ENCODE data around the gene SH3GL1. TPM values are rescaled to one million over a fixed set of nuclear protein-coding genes. Genes with fewer than 3 reads are reported as not detected.
A peak's percentile ranks its signal among the peaks of the same experiment; 100 is the strongest.

SH3GL1 gene
- total and polyA plus RNA-seq, 9 of the 15 experiments (the other 6 are each of a cell fraction or from before 2014, with no cell fraction given) = 1.7 to 75.3 (median 25.7) TPM

DNA sequence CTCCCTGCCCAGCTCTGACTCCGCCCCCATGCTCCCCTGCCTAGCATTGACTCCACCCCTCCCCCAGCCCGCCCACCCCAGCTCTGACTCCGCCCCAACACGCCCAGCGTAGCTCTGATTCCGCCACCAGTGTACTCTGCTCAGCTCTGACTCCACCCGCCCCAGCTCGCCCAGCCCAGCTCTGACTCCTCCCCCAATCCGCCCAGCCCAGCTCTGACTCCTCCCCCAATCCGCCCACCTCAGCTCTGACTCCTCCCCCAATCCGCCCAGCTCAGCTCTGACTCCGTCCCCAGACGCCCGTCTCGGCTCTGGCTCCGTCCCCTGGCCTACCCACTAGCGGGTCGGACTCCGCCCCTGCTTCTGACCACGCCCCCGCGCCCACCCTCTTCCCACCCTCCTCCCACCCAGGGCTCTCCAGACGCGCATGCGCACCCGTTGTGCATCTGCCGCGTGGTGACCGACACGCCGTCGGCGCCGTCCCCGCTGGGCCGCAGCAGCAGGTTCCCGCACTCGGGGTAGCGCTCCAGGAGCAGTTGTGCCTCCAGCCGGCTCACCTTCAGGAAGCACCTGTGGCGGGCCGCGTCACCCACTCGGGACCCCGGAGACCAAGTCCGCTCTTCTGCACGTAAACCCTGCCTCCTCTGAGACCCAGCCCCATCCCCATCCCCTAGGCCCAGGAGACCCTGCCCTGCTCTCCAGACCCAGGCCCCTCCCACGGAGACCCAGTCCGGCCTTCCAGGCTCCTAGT is 71.9 kb downstream of the SH3GL1 start (continued):
- TF ChIP-seq, protein P1, sequence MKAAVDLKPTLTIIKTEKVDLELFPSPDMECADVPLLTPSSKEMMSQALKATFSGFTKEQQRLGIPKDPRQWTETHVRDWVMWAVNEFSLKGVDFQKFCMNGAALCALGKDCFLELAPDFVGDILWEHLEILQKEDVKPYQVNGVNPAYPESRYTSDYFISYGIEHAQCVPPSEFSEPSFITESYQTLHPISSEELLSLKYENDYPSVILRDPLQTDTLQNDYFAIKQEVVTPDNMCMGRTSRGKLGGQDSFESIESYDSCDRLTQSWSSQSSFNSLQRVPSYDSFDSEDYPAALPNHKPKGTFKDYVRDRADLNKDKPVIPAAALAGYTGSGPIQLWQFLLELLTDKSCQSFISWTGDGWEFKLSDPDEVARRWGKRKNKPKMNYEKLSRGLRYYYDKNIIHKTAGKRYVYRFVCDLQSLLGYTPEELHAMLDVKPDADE (conservative IDR thresholded peaks at IDR 0.05; ENCODE audit: control insufficient read depth, low read depth, low read length) = peak; percentile 43; the same call in 1 of the 2 replicates
- TF ChIP-seq MBD2 (IDR thresholded peaks at IDR 0.05; ENCODE audit: borderline replicate concordance, low read depth) = peak; percentile 100
- TF ChIP-seq ZKSCAN1 (IDR thresholded peaks at IDR 0.05; ENCODE audit: low read depth, low read length) = peak; percentile 41; the same call in 1 of the 2 replicates
- peak; percentile 77; the same call in 1 of the 2 replicates for TF ChIP-seq NCOA1 (IDR thresholded peaks at IDR 0.05; ENCODE audit: low read depth)
- no peak for TF ChIP-seq YBX1 (IDR thresholded peaks at IDR 0.05)
- TF ChIP-seq ZNF12 (CRISPR knock-in tag; IDR thresholded peaks at IDR 0.05) = peak; percentile 62; the same call in 1 of the 2 replicates
- TF ChIP-seq NR4A1 (CRISPR knock-in tag; IDR thresholded peaks at IDR 0.05) = peak; percentile 70; the same call in 1 of the 2 replicates
- TF ChIP-seq NR4A1 (tag; IDR thresholded peaks at IDR 0.05) = no peak
- TF ChIP-seq, protein P2, sequence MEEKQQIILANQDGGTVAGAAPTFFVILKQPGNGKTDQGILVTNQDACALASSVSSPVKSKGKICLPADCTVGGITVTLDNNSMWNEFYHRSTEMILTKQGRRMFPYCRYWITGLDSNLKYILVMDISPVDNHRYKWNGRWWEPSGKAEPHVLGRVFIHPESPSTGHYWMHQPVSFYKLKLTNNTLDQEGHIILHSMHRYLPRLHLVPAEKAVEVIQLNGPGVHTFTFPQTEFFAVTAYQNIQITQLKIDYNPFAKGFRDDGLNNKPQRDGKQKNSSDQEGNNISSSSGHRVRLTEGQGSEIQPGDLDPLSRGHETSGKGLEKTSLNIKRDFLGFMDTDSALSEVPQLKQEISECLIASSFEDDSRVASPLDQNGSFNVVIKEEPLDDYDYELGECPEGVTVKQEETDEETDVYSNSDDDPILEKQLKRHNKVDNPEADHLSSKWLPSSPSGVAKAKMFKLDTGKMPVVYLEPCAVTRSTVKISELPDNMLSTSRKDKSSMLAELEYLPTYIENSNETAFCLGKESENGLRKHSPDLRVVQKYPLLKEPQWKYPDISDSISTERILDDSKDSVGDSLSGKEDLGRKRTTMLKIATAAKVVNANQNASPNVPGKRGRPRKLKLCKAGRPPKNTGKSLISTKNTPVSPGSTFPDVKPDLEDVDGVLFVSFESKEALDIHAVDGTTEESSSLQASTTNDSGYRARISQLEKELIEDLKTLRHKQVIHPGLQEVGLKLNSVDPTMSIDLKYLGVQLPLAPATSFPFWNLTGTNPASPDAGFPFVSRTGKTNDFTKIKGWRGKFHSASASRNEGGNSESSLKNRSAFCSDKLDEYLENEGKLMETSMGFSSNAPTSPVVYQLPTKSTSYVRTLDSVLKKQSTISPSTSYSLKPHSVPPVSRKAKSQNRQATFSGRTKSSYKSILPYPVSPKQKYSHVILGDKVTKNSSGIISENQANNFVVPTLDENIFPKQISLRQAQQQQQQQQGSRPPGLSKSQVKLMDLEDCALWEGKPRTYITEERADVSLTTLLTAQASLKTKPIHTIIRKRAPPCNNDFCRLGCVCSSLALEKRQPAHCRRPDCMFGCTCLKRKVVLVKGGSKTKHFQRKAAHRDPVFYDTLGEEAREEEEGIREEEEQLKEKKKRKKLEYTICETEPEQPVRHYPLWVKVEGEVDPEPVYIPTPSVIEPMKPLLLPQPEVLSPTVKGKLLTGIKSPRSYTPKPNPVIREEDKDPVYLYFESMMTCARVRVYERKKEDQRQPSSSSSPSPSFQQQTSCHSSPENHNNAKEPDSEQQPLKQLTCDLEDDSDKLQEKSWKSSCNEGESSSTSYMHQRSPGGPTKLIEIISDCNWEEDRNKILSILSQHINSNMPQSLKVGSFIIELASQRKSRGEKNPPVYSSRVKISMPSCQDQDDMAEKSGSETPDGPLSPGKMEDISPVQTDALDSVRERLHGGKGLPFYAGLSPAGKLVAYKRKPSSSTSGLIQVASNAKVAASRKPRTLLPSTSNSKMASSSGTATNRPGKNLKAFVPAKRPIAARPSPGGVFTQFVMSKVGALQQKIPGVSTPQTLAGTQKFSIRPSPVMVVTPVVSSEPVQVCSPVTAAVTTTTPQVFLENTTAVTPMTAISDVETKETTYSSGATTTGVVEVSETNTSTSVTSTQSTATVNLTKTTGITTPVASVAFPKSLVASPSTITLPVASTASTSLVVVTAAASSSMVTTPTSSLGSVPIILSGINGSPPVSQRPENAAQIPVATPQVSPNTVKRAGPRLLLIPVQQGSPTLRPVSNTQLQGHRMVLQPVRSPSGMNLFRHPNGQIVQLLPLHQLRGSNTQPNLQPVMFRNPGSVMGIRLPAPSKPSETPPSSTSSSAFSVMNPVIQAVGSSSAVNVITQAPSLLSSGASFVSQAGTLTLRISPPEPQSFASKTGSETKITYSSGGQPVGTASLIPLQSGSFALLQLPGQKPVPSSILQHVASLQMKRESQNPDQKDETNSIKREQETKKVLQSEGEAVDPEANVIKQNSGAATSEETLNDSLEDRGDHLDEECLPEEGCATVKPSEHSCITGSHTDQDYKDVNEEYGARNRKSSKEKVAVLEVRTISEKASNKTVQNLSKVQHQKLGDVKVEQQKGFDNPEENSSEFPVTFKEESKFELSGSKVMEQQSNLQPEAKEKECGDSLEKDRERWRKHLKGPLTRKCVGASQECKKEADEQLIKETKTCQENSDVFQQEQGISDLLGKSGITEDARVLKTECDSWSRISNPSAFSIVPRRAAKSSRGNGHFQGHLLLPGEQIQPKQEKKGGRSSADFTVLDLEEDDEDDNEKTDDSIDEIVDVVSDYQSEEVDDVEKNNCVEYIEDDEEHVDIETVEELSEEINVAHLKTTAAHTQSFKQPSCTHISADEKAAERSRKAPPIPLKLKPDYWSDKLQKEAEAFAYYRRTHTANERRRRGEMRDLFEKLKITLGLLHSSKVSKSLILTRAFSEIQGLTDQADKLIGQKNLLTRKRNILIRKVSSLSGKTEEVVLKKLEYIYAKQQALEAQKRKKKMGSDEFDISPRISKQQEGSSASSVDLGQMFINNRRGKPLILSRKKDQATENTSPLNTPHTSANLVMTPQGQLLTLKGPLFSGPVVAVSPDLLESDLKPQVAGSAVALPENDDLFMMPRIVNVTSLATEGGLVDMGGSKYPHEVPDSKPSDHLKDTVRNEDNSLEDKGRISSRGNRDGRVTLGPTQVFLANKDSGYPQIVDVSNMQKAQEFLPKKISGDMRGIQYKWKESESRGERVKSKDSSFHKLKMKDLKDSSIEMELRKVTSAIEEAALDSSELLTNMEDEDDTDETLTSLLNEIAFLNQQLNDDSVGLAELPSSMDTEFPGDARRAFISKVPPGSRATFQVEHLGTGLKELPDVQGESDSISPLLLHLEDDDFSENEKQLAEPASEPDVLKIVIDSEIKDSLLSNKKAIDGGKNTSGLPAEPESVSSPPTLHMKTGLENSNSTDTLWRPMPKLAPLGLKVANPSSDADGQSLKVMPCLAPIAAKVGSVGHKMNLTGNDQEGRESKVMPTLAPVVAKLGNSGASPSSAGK (IDR thresholded peaks at IDR 0.05) = peak; percentile 91
- TF ChIP-seq KDM4B (IDR thresholded peaks at IDR 0.05; ENCODE audit: borderline replicate concordance in 2 of 2, low read depth in 1 of 2) = no peak
- peak; percentile 85; the same call in 1 of the 2 replicates for TF ChIP-seq PHF8 (IDR thresholded peaks at IDR 0.05; ENCODE audit: borderline replicate concordance, low read length)
- TF ChIP-seq, protein P3, sequence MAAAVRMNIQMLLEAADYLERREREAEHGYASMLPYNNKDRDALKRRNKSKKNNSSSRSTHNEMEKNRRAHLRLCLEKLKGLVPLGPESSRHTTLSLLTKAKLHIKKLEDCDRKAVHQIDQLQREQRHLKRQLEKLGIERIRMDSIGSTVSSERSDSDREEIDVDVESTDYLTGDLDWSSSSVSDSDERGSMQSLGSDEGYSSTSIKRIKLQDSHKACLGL (CRISPR knock-in tag; IDR thresholded peaks at IDR 0.05; ENCODE audit: borderline replicate concordance, poor library complexity, severe bottlenecking) = peak; percentile 47

Measured in K562 (cell line).